Heart left ventricle (tissue), 13 donors: ENCODE data around the gene TAF4.

Experiments used
- POLR2A ChIP-seq, 2 donors: fragments of 450-650 bp; IDR thresholded peaks; one replicate each; pipeline ENCODE4 v1.6.1; 2017; ENCODE audit warnings: antibody characterized with exemption in 2 of 2, mild to moderate bottlenecking in 2 of 2, moderate library complexity in 2 of 2
- TF ChIP-seq, protein P1 (sequence below), 12 donors: fragments of 200-600 bp; sonication (generic) in 4 of 12; IDR thresholded peaks; one replicate each; pipeline versions ENCODE4 v1.5.0 to v1.8.0; 2018 to 2022; ENCODE audit warnings: antibody characterized with exemption in 12 of 12, mild to moderate bottlenecking in 5 of 12
- donor health status: ischemic (EF 13 %, LVEDD 7.1; RV severe dilation, severe dysfunction).
- donor health status: DM: no; HTN: yes; CAD: no.
- donor health status: DM: no; HTN: no; CAD: no.
- donor health status: ischemic (EF 25% LVEDD 6.9; RV normal size, moderate dysfunction).
- donor health status: ischemic (EF 25% LVEDD 5.7; RV mildly dilated, moderate dysfunction).
- donor health status: ischemic (EF 35%, LVEDD 5.7; RV mildly dilated, moderate dysfunction).
- donor health status: nonischemic (EF 11% LVEDD 7.7; RV severe dilation, severe dysfunction).
- donor health status: DM: yes; HTN: yes; CAD: no.
- donor health status: PGD.
- donor health status: ischemic (EF 29% LVEDD 5.4; RV normal size, mild dysfunction).
- donor health status: nonischemic (EF 23%, LVEDD 6.1; RV moderate dilation, normal function).

GRCh38 chr20:61958773-61959700 is 106.6 kb downstream of the TAF4 start:
- TF ChIP-seq, protein P1, sequence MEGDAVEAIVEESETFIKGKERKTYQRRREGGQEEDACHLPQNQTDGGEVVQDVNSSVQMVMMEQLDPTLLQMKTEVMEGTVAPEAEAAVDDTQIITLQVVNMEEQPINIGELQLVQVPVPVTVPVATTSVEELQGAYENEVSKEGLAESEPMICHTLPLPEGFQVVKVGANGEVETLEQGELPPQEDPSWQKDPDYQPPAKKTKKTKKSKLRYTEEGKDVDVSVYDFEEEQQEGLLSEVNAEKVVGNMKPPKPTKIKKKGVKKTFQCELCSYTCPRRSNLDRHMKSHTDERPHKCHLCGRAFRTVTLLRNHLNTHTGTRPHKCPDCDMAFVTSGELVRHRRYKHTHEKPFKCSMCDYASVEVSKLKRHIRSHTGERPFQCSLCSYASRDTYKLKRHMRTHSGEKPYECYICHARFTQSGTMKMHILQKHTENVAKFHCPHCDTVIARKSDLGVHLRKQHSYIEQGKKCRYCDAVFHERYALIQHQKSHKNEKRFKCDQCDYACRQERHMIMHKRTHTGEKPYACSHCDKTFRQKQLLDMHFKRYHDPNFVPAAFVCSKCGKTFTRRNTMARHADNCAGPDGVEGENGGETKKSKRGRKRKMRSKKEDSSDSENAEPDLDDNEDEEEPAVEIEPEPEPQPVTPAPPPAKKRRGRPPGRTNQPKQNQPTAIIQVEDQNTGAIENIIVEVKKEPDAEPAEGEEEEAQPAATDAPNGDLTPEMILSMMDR (IDR thresholded peaks at IDR 0.05): no peak
- no peak for TF ChIP-seq POLR2A (IDR thresholded peaks at IDR 0.05)
